ENCODE data around the gene HIVEP3. TPM values are rescaled to one million over a fixed set of nuclear protein-coding genes. Genes with fewer than 3 reads are reported as not detected.

HIVEP3 gene
- total and polyA plus RNA-seq, 2 of the 13 experiments (the other 11 are each of a cell fraction or from before 2014, with no cell fraction given) = 0.05 TPM; not detected in 1

GRCh38 chr1:41707793-41708192 lies 210.9 kb downstream of the HIVEP3 start:
- WGBS (ENCODE audit: low lambda C conversion rate) = 0% methylated on average over 4 of the region's 4 CpGs
- POLR2A ChIA-PET = no interaction called here
- Histone ChIP-seq H3K27me3 (ENCODE audit: control insufficient read depth in 1 of 2, insufficient read depth in 2 of 2, low read length in 2 of 2) (peaks cover 7 to 43% of the 10 kb centered on the region in 2 experiments; a peak in 3 of 5 replicates), H4K20me1 (ENCODE audit: insufficient read depth, low read length) (no peaks in the 10 kb centered on the region), H3K79me2 (ENCODE audit: insufficient read depth, low read length) (no peaks in the 10 kb centered on the region), H3K27ac (ENCODE audit: extremely low read length, insufficient read depth, low read length) (no peak overlapping the region), H3K4me2 (ENCODE audit: low read depth, low read length) (no peak overlapping the region), H2AFZ (ENCODE audit: low read length) (no peak overlapping the region), H3K9me3 (ENCODE audit: low read length) (no peaks in the 10 kb centered on the region), H3K4me3 (replicated peaks in 1 of 3; ENCODE audit: insufficient read depth in 1 of 3, low read depth in 2 of 3, low read length in 3 of 3) (no peak overlapping the region), H3K36me3 (replicated peaks in 1 of 2; ENCODE audit: control insufficient read depth in 1 of 2, insufficient read depth in 2 of 2, low read length in 2 of 2) (no peaks in the 10 kb centered on the region), H3K4me1 (ENCODE audit: insufficient read depth, low read length) (no peaks in the 10 kb centered on the region), H3K9ac (ENCODE audit: insufficient read depth, low read depth, low read length) (no peak overlapping the region)
- FAIRE-seq (no peak), ATAC-seq (no peak), DNase-seq (ENCODE audit: low spot score) (no peak)
- in situ Hi-C loops (cut with HindIII; ENCODE audit: extremely low pct_ligation_motif_present, low pct_unique_long_range_greater_than_20kb) (no loop called here), intact Hi-C loops (cut with micrococcal nuclease; ENCODE audit: unreplicated experiment) (loop anchor here (1.0 kb wide), 1 partner anchor 11 kb away; no protein-coding TSS in a partner anchor)
- no TSS peak for BruUV-seq (replicated peaks)
- CTCF ChIA-PET (ENCODE audit: low intra/inter-chr PET ratio, low total read pairs) = no interaction called here
- TF ChIP-seq AGO1 (IDR thresholded peaks at IDR 0.05; ENCODE audit: low read depth, low read length, poor library complexity, severe bottlenecking) (no peak), TBX2 (CRISPR knock-in tag; IDR thresholded peaks at IDR 0.05; ENCODE audit: borderline replicate concordance) (no peak), ZNF605 (CRISPR knock-in tag; IDR thresholded peaks at IDR 0.05) (no peak), ZNF414 (CRISPR knock-in tag; IDR thresholded peaks at IDR 0.05) (no peak), ZNF552 (CRISPR knock-in tag; IDR thresholded peaks at IDR 0.05; ENCODE audit: borderline replicate concordance) (no peak), THAP8 (CRISPR knock-in tag; IDR thresholded peaks at IDR 0.05; ENCODE audit: borderline replicate concordance) (no peak)

DNA sequence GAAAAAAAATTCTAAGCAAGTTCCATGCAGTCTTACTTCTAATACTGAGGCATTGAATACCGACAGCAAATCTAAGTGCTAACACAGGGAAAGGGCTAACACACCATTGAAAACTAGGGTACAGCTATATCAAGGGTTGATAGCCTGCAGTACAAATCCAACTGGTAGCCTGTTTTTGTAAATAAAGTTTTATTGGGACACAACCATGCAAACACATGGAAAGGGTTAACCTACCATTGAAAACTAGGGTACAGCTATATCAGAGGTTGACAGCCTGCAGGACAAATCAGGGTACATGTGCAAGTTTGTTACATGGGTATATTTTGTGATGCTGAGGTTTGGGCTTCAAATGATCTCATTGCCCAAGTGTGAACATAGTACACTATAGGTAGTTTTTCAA lies 212.9 kb downstream of the HIVEP3 start:
- H3K27ac ChIP-seq (ENCODE audit: extremely low read length, insufficient read depth, low read length) = no peak overlapping the region
- FAIRE-seq (no peak), ATAC-seq (no peak), DNase-seq (ENCODE audit: low spot score) (no peak)
- no peaks in the 10 kb centered on the region for H3K4me1 ChIP-seq (ENCODE audit: insufficient read depth, low read length)
- ChIA-PET CTCF (ENCODE audit: low intra/inter-chr PET ratio, low total read pairs) (no interaction called here), POLR2A (no interaction called here)
- no peaks in the 10 kb centered on the region for H3K36me3 ChIP-seq (replicated peaks in 1 of 2; ENCODE audit: control insufficient read depth in 1 of 2, insufficient read depth in 2 of 2, low read length in 2 of 2)
- no peak overlapping the region for H3K4me2 ChIP-seq (ENCODE audit: low read depth, low read length)
- 0% methylated on average over 1 of the region's 1 CpG for whole genome bisulfite sequencing (ENCODE audit: low lambda C conversion rate)
- H3K9me3 ChIP-seq (ENCODE audit: low read length) = no peaks in the 10 kb centered on the region
- no TSS peak for BruUV-seq (replicated peaks)
- intact Hi-C loops (cut with micrococcal nuclease; ENCODE audit: unreplicated experiment) = no loop called here
- H3K4me3 ChIP-seq (replicated peaks in 1 of 3; ENCODE audit: insufficient read depth in 1 of 3, low read depth in 2 of 3, low read length in 3 of 3) = no peak overlapping the region
- no peaks in the 10 kb centered on the region for H3K79me2 ChIP-seq (ENCODE audit: insufficient read depth, low read length)
- H2AFZ ChIP-seq (ENCODE audit: low read length) = no peak overlapping the region
- H3K9ac ChIP-seq (ENCODE audit: insufficient read depth, low read depth, low read length) = no peak overlapping the region
- no peaks in the 10 kb centered on the region for H4K20me1 ChIP-seq (ENCODE audit: insufficient read depth, low read length)
- peaks cover 7 to 34% of the 10 kb centered on the region in 2 experiments; a peak in 3 of 5 replicates for H3K27me3 ChIP-seq (ENCODE audit: control insufficient read depth in 1 of 2, insufficient read depth in 2 of 2, low read length in 2 of 2)
- in situ Hi-C loops (cut with HindIII; ENCODE audit: extremely low pct_ligation_motif_present, low pct_unique_long_range_greater_than_20kb) = no loop called here
- TF ChIP-seq AKNA (CRISPR knock-in tag; IDR thresholded peaks at IDR 0.05; ENCODE audit: borderline replicate concordance) (no peak), DPF2 (CRISPR knock-in tag; IDR thresholded peaks at IDR 0.05; ENCODE audit: borderline replicate concordance, low read depth) (no peak), DZIP1 (CRISPR knock-in tag; IDR thresholded peaks at IDR 0.05) (no peak)

Data from HepG2 (cell line).